ENCODE results near the gene AMN1.

GRCh38 chr12:31722580-31722979 is 6.2 kb downstream of the AMN1 start:
- TF ChIP-seq, protein P1, sequence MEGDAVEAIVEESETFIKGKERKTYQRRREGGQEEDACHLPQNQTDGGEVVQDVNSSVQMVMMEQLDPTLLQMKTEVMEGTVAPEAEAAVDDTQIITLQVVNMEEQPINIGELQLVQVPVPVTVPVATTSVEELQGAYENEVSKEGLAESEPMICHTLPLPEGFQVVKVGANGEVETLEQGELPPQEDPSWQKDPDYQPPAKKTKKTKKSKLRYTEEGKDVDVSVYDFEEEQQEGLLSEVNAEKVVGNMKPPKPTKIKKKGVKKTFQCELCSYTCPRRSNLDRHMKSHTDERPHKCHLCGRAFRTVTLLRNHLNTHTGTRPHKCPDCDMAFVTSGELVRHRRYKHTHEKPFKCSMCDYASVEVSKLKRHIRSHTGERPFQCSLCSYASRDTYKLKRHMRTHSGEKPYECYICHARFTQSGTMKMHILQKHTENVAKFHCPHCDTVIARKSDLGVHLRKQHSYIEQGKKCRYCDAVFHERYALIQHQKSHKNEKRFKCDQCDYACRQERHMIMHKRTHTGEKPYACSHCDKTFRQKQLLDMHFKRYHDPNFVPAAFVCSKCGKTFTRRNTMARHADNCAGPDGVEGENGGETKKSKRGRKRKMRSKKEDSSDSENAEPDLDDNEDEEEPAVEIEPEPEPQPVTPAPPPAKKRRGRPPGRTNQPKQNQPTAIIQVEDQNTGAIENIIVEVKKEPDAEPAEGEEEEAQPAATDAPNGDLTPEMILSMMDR (IDR thresholded peaks at IDR 0.05; ENCODE audit: low read length): no peak
- no peak for TF ChIP-seq EZH2 (optimal IDR thresholded peaks at IDR 0.05; ENCODE audit: low read depth, low read length)
- no peak for TF ChIP-seq EZH2phosphoT487 (IDR thresholded peaks at IDR 0.05; ENCODE audit: low read length)
